ENCODE measurements around the gene SMTNL1. TPM values are rescaled to one million over a fixed set of nuclear protein-coding genes. Genes with fewer than 3 reads are reported as not detected.

SMTNL1 gene
- total RNA-seq, 2 donors from 2014 or later: 1.4 TPM; not detected in 1

- no peaks in the 10 kb centered on the region for H3K27me3 ChIP-seq (replicated peaks; ENCODE audit: insufficient read depth)
- H3K4me3 ChIP-seq: no peak overlapping the region
- no peaks in the 10 kb centered on the region for H3K4me1 ChIP-seq (replicated peaks)
- no peak overlapping the region for H3K27ac ChIP-seq
- 44% methylated on average over 2 of the region's 2 CpGs for WGBS
- H3K36me3 ChIP-seq: no peaks in the 10 kb centered on the region
- no peak for DNase-seq (ENCODE audit: low spot score)
- intact Hi-C loops (cut with DNase I): loop anchor here (2.0 kb wide), 2 partner anchors 31 to 39 kb away; no protein-coding TSS in a partner anchor
- H3K9me3 ChIP-seq: no peaks in the 10 kb centered on the region
- TF ChIP-seq CTCF (IDR thresholded peaks at IDR 0.05): no peak
- no peak for TF ChIP-seq POLR2A (IDR thresholded peaks at IDR 0.05)
- TF ChIP-seq POLR2AphosphoS5 (IDR thresholded peaks at IDR 0.05): no peak
These were observed 62.0 kb downstream of the SMTNL1 start for GRCh38 chr11:57599381-57599780.

Small RNAs within 50 kb of the gene (small RNA-seq; reads per million reads assigned to genes)
- gene RN7SL605P: 0 reads per million in 2 donors

Other genes starting within 250 kb of the SMTNL1 start
- 100 to 1,000 TPM; 140 to 158 TPM for gene TNKS1BP1, start 212.6 kb upstream of the SMTNL1 start, total RNA-seq
- gene SSRP1, start 201.7 kb upstream of the SMTNL1 start, total RNA-seq: 10 to 100 TPM; 82.6 to 85.4 TPM
- under 1 TPM in 1 of 2 donors, not detected in 1; 0.40 TPM for gene P2RX3, start 199.2 kb upstream of the SMTNL1 start, total RNA-seq
- not detected for gene PRG3, start 156.4 kb upstream of the SMTNL1 start, total RNA-seq
- gene PRG2, start 146.9 kb upstream of the SMTNL1 start, total RNA-seq: under 1 TPM in 1 of 2 donors, not detected in 1; 0.36 TPM
- gene SLC43A3, start 110.5 kb upstream of the SMTNL1 start, total RNA-seq: 10 to 100 TPM; 23.3 to 39.8 TPM
- 1 to 10 TPM in 1 of 2 donors, under 1 TPM in 1; 0.51 to 2.0 TPM for gene RTN4RL2, start 77.1 kb upstream of the SMTNL1 start, total RNA-seq
- 10 to 100 TPM; 18.2 to 20.9 TPM for gene SLC43A1, start 21.9 kb upstream of the SMTNL1 start, total RNA-seq
- gene TIMM10, start 6.8 kb upstream of the SMTNL1 start, total RNA-seq: 10 to 100 TPM; 35.2 to 44.3 TPM
- 10 to 100 TPM; 42.3 to 44.6 TPM for gene UBE2L6, start 30.1 kb downstream of the SMTNL1 start, total RNA-seq
- gene SERPING1, start 60.1 kb downstream of the SMTNL1 start, total RNA-seq: 100 to 1,000 TPM in 1 of 2 donors, 10 to 100 TPM in 1; 88.7 to 205 TPM
- 1 to 10 TPM in 1 of 2 donors, under 1 TPM in 1; 0.46 to 3.6 TPM for gene YPEL4, start 112.3 kb downstream of the SMTNL1 start, total RNA-seq
- 10 to 100 TPM in 1 of 2 donors, 1 to 10 TPM in 1; 9.3 to 11.0 TPM for gene CLP1, start 120.2 kb downstream of the SMTNL1 start, total RNA-seq
- 10 to 100 TPM; 65.4 to 69.9 TPM for gene ZDHHC5, start 130.5 kb downstream of the SMTNL1 start, total RNA-seq
- gene MED19, start 174.6 kb downstream of the SMTNL1 start, total RNA-seq: 10 to 100 TPM; 14.8 to 39.4 TPM
- gene TMX2, start 175.0 kb downstream of the SMTNL1 start, total RNA-seq: 10 to 100 TPM; 80.8 to 84.4 TPM
- gene SELENOH, start 203.9 kb downstream of the SMTNL1 start, total RNA-seq: 100 to 1,000 TPM; 181 to 334 TPM
- gene BTBD18, start 214.2 kb downstream of the SMTNL1 start, total RNA-seq: 1 to 10 TPM in 1 of 2 donors, not detected in 1; 1.0 TPM
- gene CTNND1, start 224.2 kb downstream of the SMTNL1 start, total RNA-seq: 100 to 1,000 TPM; 189 to 223 TPM